22Rv1 (cell line): ENCODE data around the gene COP1.

Experiments used
- ZFX ChIP-seq: fragments of 450-650 bp; IDR thresholded peaks from 2 replicates; pipeline ENCODE4 v1.6.1; 2017; ENCODE audit warnings: antibody characterized with exemption, borderline replicate concordance
- TF ChIP-seq, protein P1 (sequence below): fragments of 450-650 bp; IDR thresholded peaks from 2 replicates; pipeline ENCODE4 v1.5.1; 2017; ENCODE audit warnings: mild to moderate bottlenecking

DNA sequence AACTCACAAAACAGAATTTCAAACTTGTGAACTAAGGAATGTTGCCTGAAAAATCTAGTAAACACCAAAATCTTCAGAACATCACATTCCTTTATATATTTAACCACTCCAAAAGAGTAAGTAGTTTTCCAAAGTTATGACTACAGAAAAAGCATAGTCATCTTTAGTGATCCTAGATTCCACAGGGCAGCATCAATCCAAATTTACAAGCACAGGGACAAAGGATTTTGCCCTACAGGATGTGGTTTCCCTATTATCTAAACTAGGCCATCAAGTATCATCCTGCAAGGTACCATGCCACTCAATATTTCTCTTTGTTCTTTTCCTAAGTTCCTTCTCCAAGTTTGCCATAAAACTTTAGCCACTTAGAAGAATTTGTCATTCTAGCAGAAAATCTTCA, 33.0 kb downstream of the COP1 start:
- TF ChIP-seq, protein P1, sequence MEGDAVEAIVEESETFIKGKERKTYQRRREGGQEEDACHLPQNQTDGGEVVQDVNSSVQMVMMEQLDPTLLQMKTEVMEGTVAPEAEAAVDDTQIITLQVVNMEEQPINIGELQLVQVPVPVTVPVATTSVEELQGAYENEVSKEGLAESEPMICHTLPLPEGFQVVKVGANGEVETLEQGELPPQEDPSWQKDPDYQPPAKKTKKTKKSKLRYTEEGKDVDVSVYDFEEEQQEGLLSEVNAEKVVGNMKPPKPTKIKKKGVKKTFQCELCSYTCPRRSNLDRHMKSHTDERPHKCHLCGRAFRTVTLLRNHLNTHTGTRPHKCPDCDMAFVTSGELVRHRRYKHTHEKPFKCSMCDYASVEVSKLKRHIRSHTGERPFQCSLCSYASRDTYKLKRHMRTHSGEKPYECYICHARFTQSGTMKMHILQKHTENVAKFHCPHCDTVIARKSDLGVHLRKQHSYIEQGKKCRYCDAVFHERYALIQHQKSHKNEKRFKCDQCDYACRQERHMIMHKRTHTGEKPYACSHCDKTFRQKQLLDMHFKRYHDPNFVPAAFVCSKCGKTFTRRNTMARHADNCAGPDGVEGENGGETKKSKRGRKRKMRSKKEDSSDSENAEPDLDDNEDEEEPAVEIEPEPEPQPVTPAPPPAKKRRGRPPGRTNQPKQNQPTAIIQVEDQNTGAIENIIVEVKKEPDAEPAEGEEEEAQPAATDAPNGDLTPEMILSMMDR = no peak
- TF ChIP-seq ZFX = no peak
